Measurements from ENCODE around the gene EPHB2.

Gene EPHB2

GRCh38 chr1:22676916-22677583 is 33.6 kb upstream of the EPHB2 start:
- no peaks in the 10 kb centered on the region for H3K27me3 ChIP-seq (ENCODE audit: control insufficient read depth, insufficient read depth, low read length)
- H3K9me3 ChIP-seq (ENCODE audit: control insufficient read depth, insufficient read depth, low read length): no peaks in the 10 kb centered on the region

GRCh38 chr1:22677931-22678896 is 32.4 kb upstream of the EPHB2 start:
- H3K4me1 ChIP-seq (ENCODE audit: control insufficient read depth, insufficient read depth, low read length): peaks cover 5% of the 10 kb centered on the region

More at GRCh38 chr1:22676916-22677583, 33.6 kb upstream of the EPHB2 start:
- H3K36me3 ChIP-seq (ENCODE audit: control insufficient read depth, insufficient read depth, low read length): no peaks in the 10 kb centered on the region
- no peak overlapping the region for H3K4me3 ChIP-seq (ENCODE audit: low read depth, low read length)
- no peak overlapping the region for H3K9ac ChIP-seq (ENCODE audit: low read depth, low read length)
- peaks cover 5% of the 10 kb centered on the region for H3K4me1 ChIP-seq (ENCODE audit: control insufficient read depth, insufficient read depth, low read length)

GRCh38 chr1:22680726-22681125 is 29.9 kb upstream of the EPHB2 start:
- Histone ChIP-seq H3K36me3 (ENCODE audit: control insufficient read depth, insufficient read depth, low read length) (no peaks in the 10 kb centered on the region), H3K4me3 (ENCODE audit: low read depth, low read length) (no peak overlapping the region), H3K4me1 (ENCODE audit: control insufficient read depth, insufficient read depth, low read length) (peaks cover 5% of the 10 kb centered on the region), H3K9me3 (ENCODE audit: control insufficient read depth, insufficient read depth, low read length) (no peaks in the 10 kb centered on the region), H3K9ac (ENCODE audit: low read depth, low read length) (no peak overlapping the region), H3K27me3 (ENCODE audit: control insufficient read depth, insufficient read depth, low read length) (no peaks in the 10 kb centered on the region)

More at GRCh38 chr1:22677931-22678896, 32.4 kb upstream of the EPHB2 start:
- Histone ChIP-seq H3K4me3 (ENCODE audit: low read depth, low read length) (no peak overlapping the region), H3K27me3 (ENCODE audit: control insufficient read depth, insufficient read depth, low read length) (no peaks in the 10 kb centered on the region), H3K9me3 (ENCODE audit: control insufficient read depth, insufficient read depth, low read length) (no peaks in the 10 kb centered on the region), H3K36me3 (ENCODE audit: control insufficient read depth, insufficient read depth, low read length) (no peaks in the 10 kb centered on the region), H3K9ac (ENCODE audit: low read depth, low read length) (no peak overlapping the region)

- Histone ChIP-seq H3K9me3 (ENCODE audit: control insufficient read depth, insufficient read depth, low read length) (no peaks in the 10 kb centered on the region), H3K9ac (ENCODE audit: low read depth, low read length) (no peak overlapping the region), H3K36me3 (ENCODE audit: control insufficient read depth, insufficient read depth, low read length) (no peaks in the 10 kb centered on the region), H3K4me3 (ENCODE audit: low read depth, low read length) (no peak overlapping the region), H3K27me3 (ENCODE audit: control insufficient read depth, insufficient read depth, low read length) (no peaks in the 10 kb centered on the region), H3K4me1 (ENCODE audit: control insufficient read depth, insufficient read depth, low read length) (peaks cover 5% of the 10 kb centered on the region)
These were observed 28.9 kb upstream of the EPHB2 start for GRCh38 chr1:22681556-22682276.

GRCh38 chr1:22683547-22683946 is 27.1 kb upstream of the EPHB2 start:
- Histone ChIP-seq H3K36me3 (ENCODE audit: control insufficient read depth, insufficient read depth, low read length) (no peaks in the 10 kb centered on the region), H3K4me1 (ENCODE audit: control insufficient read depth, insufficient read depth, low read length) (no peaks in the 10 kb centered on the region), H3K4me3 (ENCODE audit: low read depth, low read length) (no peak overlapping the region), H3K9ac (ENCODE audit: low read depth, low read length) (no peak overlapping the region), H3K9me3 (ENCODE audit: control insufficient read depth, insufficient read depth, low read length) (no peaks in the 10 kb centered on the region), H3K27me3 (ENCODE audit: control insufficient read depth, insufficient read depth, low read length) (no peaks in the 10 kb centered on the region)

- H3K9me3 ChIP-seq (ENCODE audit: control insufficient read depth, insufficient read depth, low read length): no peaks in the 10 kb centered on the region
- H3K9ac ChIP-seq (ENCODE audit: low read depth, low read length): no peak overlapping the region
- H3K4me1 ChIP-seq (ENCODE audit: control insufficient read depth, insufficient read depth, low read length): no peaks in the 10 kb centered on the region
- H3K27me3 ChIP-seq (ENCODE audit: control insufficient read depth, insufficient read depth, low read length): no peaks in the 10 kb centered on the region
- no peak overlapping the region for H3K4me3 ChIP-seq (ENCODE audit: low read depth, low read length)
- H3K36me3 ChIP-seq (ENCODE audit: control insufficient read depth, insufficient read depth, low read length): no peaks in the 10 kb centered on the region
These were observed 25.0 kb upstream of the EPHB2 start for GRCh38 chr1:22685591-22686059.

- H3K9ac ChIP-seq (ENCODE audit: low read depth, low read length): no peak overlapping the region
- H3K27me3 ChIP-seq (ENCODE audit: control insufficient read depth, insufficient read depth, low read length): no peaks in the 10 kb centered on the region
- no peaks in the 10 kb centered on the region for H3K4me1 ChIP-seq (ENCODE audit: control insufficient read depth, insufficient read depth, low read length)
- H3K36me3 ChIP-seq (ENCODE audit: control insufficient read depth, insufficient read depth, low read length): no peaks in the 10 kb centered on the region
- no peaks in the 10 kb centered on the region for H3K9me3 ChIP-seq (ENCODE audit: control insufficient read depth, insufficient read depth, low read length)
- no peak overlapping the region for H3K4me3 ChIP-seq (ENCODE audit: low read depth, low read length)
These were observed 23.4 kb upstream of the EPHB2 start for GRCh38 chr1:22687191-22687590.

GRCh38 chr1:22688466-22688865 is 22.2 kb upstream of the EPHB2 start:
- no peaks in the 10 kb centered on the region for H3K27me3 ChIP-seq (ENCODE audit: control insufficient read depth, insufficient read depth, low read length)
- no peaks in the 10 kb centered on the region for H3K9me3 ChIP-seq (ENCODE audit: control insufficient read depth, insufficient read depth, low read length)
- no peaks in the 10 kb centered on the region for H3K4me1 ChIP-seq (ENCODE audit: control insufficient read depth, insufficient read depth, low read length)
- H3K36me3 ChIP-seq (ENCODE audit: control insufficient read depth, insufficient read depth, low read length): no peaks in the 10 kb centered on the region
- H3K4me3 ChIP-seq (ENCODE audit: low read depth, low read length): no peak overlapping the region
- H3K9ac ChIP-seq (ENCODE audit: low read depth, low read length): no peak overlapping the region

- no peak overlapping the region for H3K9ac ChIP-seq (ENCODE audit: low read depth, low read length)
- H3K27me3 ChIP-seq (ENCODE audit: control insufficient read depth, insufficient read depth, low read length): no peaks in the 10 kb centered on the region
- H3K4me3 ChIP-seq (ENCODE audit: low read depth, low read length): no peak overlapping the region
- H3K36me3 ChIP-seq (ENCODE audit: control insufficient read depth, insufficient read depth, low read length): no peaks in the 10 kb centered on the region
- no peaks in the 10 kb centered on the region for H3K9me3 ChIP-seq (ENCODE audit: control insufficient read depth, insufficient read depth, low read length)
- no peaks in the 10 kb centered on the region for H3K4me1 ChIP-seq (ENCODE audit: control insufficient read depth, insufficient read depth, low read length)
These were observed 21.1 kb upstream of the EPHB2 start for GRCh38 chr1:22689505-22689904.

- H3K9me3 ChIP-seq (ENCODE audit: control insufficient read depth, insufficient read depth, low read length): no peaks in the 10 kb centered on the region
- no peak overlapping the region for H3K4me3 ChIP-seq (ENCODE audit: low read depth, low read length)
- H3K9ac ChIP-seq (ENCODE audit: low read depth, low read length): no peak overlapping the region
- H3K27me3 ChIP-seq (ENCODE audit: control insufficient read depth, insufficient read depth, low read length): no peaks in the 10 kb centered on the region
- no peaks in the 10 kb centered on the region for H3K36me3 ChIP-seq (ENCODE audit: control insufficient read depth, insufficient read depth, low read length)
- no peaks in the 10 kb centered on the region for H3K4me1 ChIP-seq (ENCODE audit: control insufficient read depth, insufficient read depth, low read length)
These were observed 19.4 kb upstream of the EPHB2 start for GRCh38 chr1:22691031-22691753.

- H3K4me3 ChIP-seq (ENCODE audit: low read depth, low read length): no peak overlapping the region
- no peaks in the 10 kb centered on the region for H3K27me3 ChIP-seq (ENCODE audit: control insufficient read depth, insufficient read depth, low read length)
- no peaks in the 10 kb centered on the region for H3K9me3 ChIP-seq (ENCODE audit: control insufficient read depth, insufficient read depth, low read length)
- H3K9ac ChIP-seq (ENCODE audit: low read depth, low read length): no peak overlapping the region
- no peaks in the 10 kb centered on the region for H3K4me1 ChIP-seq (ENCODE audit: control insufficient read depth, insufficient read depth, low read length)
- no peaks in the 10 kb centered on the region for H3K36me3 ChIP-seq (ENCODE audit: control insufficient read depth, insufficient read depth, low read length)
These were observed 16.5 kb upstream of the EPHB2 start for GRCh38 chr1:22694172-22694571.

Measured in iPS-15b (cell line).